ENCODE measurements around the gene C3AR1. TPM values are rescaled to one million over a fixed set of nuclear protein-coding genes. Genes with fewer than 3 reads are reported as not detected.

Gene C3AR1
- total RNA-seq, 2 donors from 2014 or later = 0.66 to 3.9 TPM

GRCh38 chr12:8045952-8046944 is 19.9 kb downstream of the C3AR1 start:
- intact Hi-C loops (cut with DNase I) = no loop called here
- 38% methylated on average over 8 of the region's 8 CpGs for WGBS, 2 donors
- H3K9me3 ChIP-seq = no peaks in the 10 kb centered on the region
- H3K27ac ChIP-seq = no peak overlapping the region
- H3K36me3 ChIP-seq (replicated peaks in 1 of 2; ENCODE audit: insufficient read depth in 1 of 2, low read depth in 2 of 2) = peaks cover 0 to 35% of the 10 kb centered on the region in 2 donors
- ATAC-seq = peak; percentile 86
- peak; percentile 64 to 82 (median 71) for TF ChIP-seq CTCF (IDR thresholded peaks at IDR 0.05)
- TF ChIP-seq POLR2A (IDR thresholded peaks at IDR 0.05) = no peak
- no peak overlapping the region for H3K4me3 ChIP-seq
- peaks cover 4% of the 10 kb centered on the region for H3K4me1 ChIP-seq
- no peaks in the 10 kb centered on the region for H3K27me3 ChIP-seq
- peak; percentile 75 to 88 (median 84) for DNase-seq

DNA sequence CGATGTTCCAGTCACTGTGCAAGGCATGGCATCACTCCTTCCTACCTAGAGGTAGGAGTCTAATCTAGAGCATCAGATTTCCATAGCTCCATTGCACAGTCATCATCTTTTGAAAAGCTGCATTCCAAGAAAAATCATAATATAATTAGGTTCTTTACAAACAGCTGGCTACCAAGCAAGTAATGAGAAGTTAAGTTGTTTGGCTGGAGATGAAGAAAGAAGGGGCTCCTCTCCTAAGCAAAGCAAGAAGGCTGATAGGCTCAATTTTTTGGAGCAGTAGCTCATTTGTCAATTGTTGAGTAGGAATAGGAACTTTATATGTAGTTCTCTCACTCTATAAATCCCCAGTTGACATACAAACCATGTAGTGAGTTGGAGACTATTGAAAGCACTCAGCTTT is 25.4 kb downstream of the C3AR1 start:
- Histone ChIP-seq H3K27ac (no peak overlapping the region), H3K9me3 (no peaks in the 10 kb centered on the region), H3K27me3 (no peaks in the 10 kb centered on the region), H3K4me1 (peaks cover 39% of the 10 kb centered on the region), H3K36me3 (replicated peaks in 1 of 2; ENCODE audit: insufficient read depth in 1 of 2, low read depth in 2 of 2) (peaks cover 0 to 18% of the 10 kb centered on the region in 2 donors), H3K4me3 (no peak overlapping the region)
- ATAC-seq (no peak), DNase-seq (no peak)
- TF ChIP-seq CTCF (IDR thresholded peaks at IDR 0.05) = no peak
- no peak for TF ChIP-seq POLR2A (IDR thresholded peaks at IDR 0.05)
- WGBS, 2 donors = 88 to 92% methylated on average over 1 of the region's 1 CpG
- intact Hi-C loops (cut with DNase I) = no loop called here

DNA sequence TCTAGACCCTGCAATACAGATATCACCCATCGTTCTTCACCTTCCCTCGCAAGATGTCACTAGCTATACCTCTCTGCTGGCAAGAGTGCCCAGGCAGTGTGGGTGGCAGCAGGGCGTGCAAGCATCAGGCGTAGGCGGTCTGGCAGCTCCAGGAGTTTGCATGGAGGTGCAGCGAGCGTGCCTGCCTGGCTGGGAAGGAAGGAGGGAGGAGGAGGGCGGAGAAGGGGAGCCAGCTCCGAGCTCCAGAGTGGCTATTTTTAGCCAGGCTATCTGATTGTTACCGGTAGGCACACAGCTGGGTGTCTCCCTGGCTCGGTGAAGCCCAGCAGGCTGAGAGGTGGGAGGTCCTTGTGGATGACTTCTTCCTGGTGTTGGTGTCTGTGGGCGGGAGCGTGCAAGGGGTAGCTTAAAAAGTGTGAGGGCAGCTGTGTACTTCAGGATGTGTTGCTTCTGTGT is 27.5 kb downstream of the C3AR1 start:
- WGBS, 2 donors = 0 to 5% methylated on average over 10 to 13 of the region's 13 CpGs
- no peak overlapping the region for H3K4me3 ChIP-seq
- peak; percentile 79 to 89 (median 87) for DNase-seq

DNA sequence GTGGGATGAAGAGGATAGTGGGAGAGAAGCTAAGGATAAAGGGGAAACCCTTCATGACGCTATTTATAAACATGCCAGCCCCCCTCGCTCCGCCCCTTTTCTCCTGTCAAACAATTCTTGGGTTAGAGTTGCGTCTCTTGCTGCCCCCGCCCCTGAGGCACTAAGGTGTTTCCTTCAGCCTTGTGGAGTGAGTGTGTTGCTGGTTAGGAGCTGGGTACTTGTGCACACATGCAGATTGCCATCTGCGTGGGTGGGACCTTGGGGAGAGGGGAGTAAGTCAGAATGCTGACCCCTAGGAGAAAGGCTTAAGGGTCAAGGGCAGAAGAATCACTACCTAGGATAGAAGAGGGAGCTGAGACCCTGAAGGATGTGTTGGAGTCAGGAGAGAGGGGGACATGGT is 28.2 kb downstream of the C3AR1 start:
- DNase-seq (peak in 1 of 4 donors; percentile 19), ATAC-seq (no peak)
- Histone ChIP-seq H3K27ac (peak overlapping the region; percentile 50 to 67 (median 59)), H3K36me3 (replicated peaks in 1 of 2; ENCODE audit: insufficient read depth in 1 of 2, low read depth in 2 of 2) (peaks cover 0 to 4% of the 10 kb centered on the region in 2 donors), H3K27me3 (no peaks in the 10 kb centered on the region), H3K4me3 (no peak overlapping the region), H3K9me3 (no peaks in the 10 kb centered on the region), H3K4me1 (peaks cover 62% of the 10 kb centered on the region)
- TF ChIP-seq POLR2A (IDR thresholded peaks at IDR 0.05) (no peak), CTCF (IDR thresholded peaks at IDR 0.05) (no peak)
- 7 to 30% methylated on average over 4 to 6 of the region's 6 CpGs for WGBS, 2 donors
- intact Hi-C loops (cut with DNase I) = no loop called here

More for the DNA sequence above, 27.5 kb downstream of the C3AR1 start:
- peaks cover 58% of the 10 kb centered on the region for H3K4me1 ChIP-seq
- H3K27me3 ChIP-seq = no peaks in the 10 kb centered on the region
- intact Hi-C loops (cut with DNase I) = no loop called here
- ATAC-seq = peak; percentile 93
- H3K36me3 ChIP-seq (replicated peaks in 1 of 2; ENCODE audit: insufficient read depth in 1 of 2, low read depth in 2 of 2) = peaks cover 0 to 9% of the 10 kb centered on the region in 2 donors
- TF ChIP-seq POLR2A (IDR thresholded peaks at IDR 0.05) (peak in 2 of 3 donors; percentile 19 to 39), CTCF (IDR thresholded peaks at IDR 0.05) (no peak)
- H3K9me3 ChIP-seq = no peaks in the 10 kb centered on the region
- H3K27ac ChIP-seq = peak overlapping the region; percentile 50 to 67 (median 59)

All from body of pancreas (tissue), 4 donors.